Ramos (cell line): ENCODE measurements around the gene HPCAL1.

Source experiments
- in situ Hi-C: fragments of 300-500 bp; cut with MboI; formaldehyde crosslinking; loops from one replicate; pipeline ENCODE4 v1.14.3; 2022; ENCODE audit warnings: low sequenced_read_pairs; ENCODE audit not compliant: unreplicated experiment

HPCAL1 gene

GRCh38 chr2:10363861-10364610, 61.3 kb downstream of the HPCAL1 start:
- in situ Hi-C loops = no loop called here

- in situ Hi-C loops = no loop called here
These were observed 62.7 kb downstream of the HPCAL1 start for GRCh38 chr2:10365412-10365811.

- in situ Hi-C loops = no loop called here
These were observed 64.0 kb downstream of the HPCAL1 start for GRCh38 chr2:10366601-10367270.

- in situ Hi-C loops = no loop called here
These were observed 65.1 kb downstream of the HPCAL1 start for GRCh38 chr2:10367472-10368439.

GRCh38 chr2:10368491-10369231, 66.0 kb downstream of the HPCAL1 start:
- in situ Hi-C loops = no loop called here

- in situ Hi-C loops = no loop called here
These were observed 66.9 kb downstream of the HPCAL1 start for GRCh38 chr2:10369269-10370255.

GRCh38 chr2:10370390-10370789, 67.7 kb downstream of the HPCAL1 start:
- in situ Hi-C loops = no loop called here

- in situ Hi-C loops = no loop called here
These were observed 68.2 kb downstream of the HPCAL1 start for GRCh38 chr2:10370895-10371294.

- in situ Hi-C loops = no loop called here
These were observed 68.9 kb downstream of the HPCAL1 start for GRCh38 chr2:10371441-10372196.

- in situ Hi-C loops = no loop called here
These were observed 69.6 kb downstream of the HPCAL1 start for GRCh38 chr2:10372203-10372861.

- in situ Hi-C loops = no loop called here
These were observed 70.1 kb downstream of the HPCAL1 start for GRCh38 chr2:10372862-10373240.

- in situ Hi-C loops = no loop called here
These were observed 71.2 kb downstream of the HPCAL1 start for GRCh38 chr2:10373931-10374330.

GRCh38 chr2:10374362-10374943, 71.7 kb downstream of the HPCAL1 start:
- in situ Hi-C loops = no loop called here

- in situ Hi-C loops = no loop called here
These were observed 73.0 kb downstream of the HPCAL1 start for GRCh38 chr2:10375570-10376281.

- in situ Hi-C loops = no loop called here
These were observed 74.5 kb downstream of the HPCAL1 start for GRCh38 chr2:10377052-10377746.

GRCh38 chr2:10377747-10378085, 75.0 kb downstream of the HPCAL1 start:
- in situ Hi-C loops = no loop called here
